IPS-18c (cell line): ENCODE data around the gene NUP42.
A peak's percentile ranks its signal among the peaks of the same experiment; 100 is the strongest.

Experiments used
- H3K4me3 ChIP-seq: 2 replicates; pipeline ENCODE4 v1.7.0; 2013; ENCODE audit warnings: low read depth, mild to moderate bottlenecking, low read length, moderate library complexity; ENCODE audit not compliant: insufficient read depth
- H3K9me3 ChIP-seq: one replicate; pipeline ENCODE4 v1.6.1; 2013; ENCODE audit warnings: mild to moderate bottlenecking, low read length, moderate library complexity; ENCODE audit not compliant: control insufficient read depth, insufficient read depth

Gene NUP42

GRCh38 chr7:23181684-23182553, at the start of gene NUP42:
Gene NUP42 (plus strand): TSS chr7:23182048. CDS start chr7:23182086, 38 bp downstream.
- Histone ChIP-seq H3K4me3 (peak within 1 kb of the TSS; percentile 95), H3K9me3 (no peaks in the 10 kb centered on the region)

GRCh38 chr7:23133797-23134196, 48.1 kb upstream of the NUP42 start:
- H3K4me3 ChIP-seq: no peak overlapping the region
- H3K9me3 ChIP-seq: no peaks in the 10 kb centered on the region

GRCh38 chr7:23135755-23136154, 46.1 kb upstream of the NUP42 start:
- Histone ChIP-seq H3K4me3 (no peak overlapping the region), H3K9me3 (no peaks in the 10 kb centered on the region)

GRCh38 chr7:23136216-23136615, 45.6 kb upstream of the NUP42 start:
- Histone ChIP-seq H3K9me3 (no peaks in the 10 kb centered on the region), H3K4me3 (no peak overlapping the region)

- no peaks in the 10 kb centered on the region for H3K9me3 ChIP-seq
- H3K4me3 ChIP-seq: no peak overlapping the region
Observed at GRCh38 chr7:23157679-23158078, 24.2 kb upstream of the NUP42 start.

GRCh38 chr7:23158546-23158945, 23.3 kb upstream of the NUP42 start:
- Histone ChIP-seq H3K9me3 (no peaks in the 10 kb centered on the region), H3K4me3 (no peak overlapping the region)

- Histone ChIP-seq H3K9me3 (no peaks in the 10 kb centered on the region), H3K4me3 (no peak overlapping the region)
Observed at GRCh38 chr7:23161482-23161881, 20.4 kb upstream of the NUP42 start.

GRCh38 chr7:23164846-23165245, 17.0 kb upstream of the NUP42 start:
- Histone ChIP-seq H3K4me3 (no peak overlapping the region), H3K9me3 (no peaks in the 10 kb centered on the region)

GRCh38 chr7:23165316-23165715, 16.5 kb upstream of the NUP42 start:
- no peaks in the 10 kb centered on the region for H3K9me3 ChIP-seq
- H3K4me3 ChIP-seq: no peak overlapping the region

GRCh38 chr7:23167691-23168090, 14.2 kb upstream of the NUP42 start:
- Histone ChIP-seq H3K9me3 (no peaks in the 10 kb centered on the region), H3K4me3 (no peak overlapping the region)

GRCh38 chr7:23168111-23168885, 13.6 kb upstream of the NUP42 start:
- Histone ChIP-seq H3K9me3 (no peaks in the 10 kb centered on the region), H3K4me3 (no peak overlapping the region)

- H3K9me3 ChIP-seq: no peaks in the 10 kb centered on the region
Observed at GRCh38 chr7:23175938-23176337, 5.9 kb upstream of the NUP42 start.

GRCh38 chr7:23183279-23184012, 1.6 kb downstream of the NUP42 start:
- H3K9me3 ChIP-seq: no peaks in the 10 kb centered on the region
- H3K4me3 ChIP-seq: peak overlapping the region; percentile 95; the same call in 1 of the 2 replicates

More at GRCh38 chr7:23175938-23176337, 5.9 kb upstream of the NUP42 start:
- no peak overlapping the region for H3K4me3 ChIP-seq

- no peak overlapping the region for H3K4me3 ChIP-seq
Observed at GRCh38 chr7:23184291-23184690, 2.4 kb downstream of the NUP42 start.

GRCh38 chr7:23184709-23185359, 3.0 kb downstream of the NUP42 start:
- Histone ChIP-seq H3K9me3 (peaks cover 2% of the 10 kb centered on the region), H3K4me3 (no peak overlapping the region)

More at GRCh38 chr7:23184291-23184690, 2.4 kb downstream of the NUP42 start:
- peaks cover 2% of the 10 kb centered on the region for H3K9me3 ChIP-seq

GRCh38 chr7:23185980-23186379, 4.1 kb downstream of the NUP42 start:
- Histone ChIP-seq H3K9me3 (peaks cover 2% of the 10 kb centered on the region), H3K4me3 (no peak overlapping the region)

GRCh38 chr7:23191022-23191421, 9.2 kb downstream of the NUP42 start:
- H3K9me3 ChIP-seq: peaks cover 2% of the 10 kb centered on the region
- no peak overlapping the region for H3K4me3 ChIP-seq
